Suprapubic skin (tissue), 4 donors: Measurements from ENCODE around the gene RAD23A. TPM values are rescaled to one million over a fixed set of nuclear protein-coding genes. Genes with fewer than 3 reads are reported as not detected.

Experiments used
- DNase-seq, 2 donors: peaks; one replicate each; pipeline ENCODE4 v3.0.0-alpha.2; 2019; ENCODE audit warnings: low spot score in 2 of 2
- H3K27ac ChIP-seq: fragments of 200-600 bp; sonication (generic); one replicate; pipeline ENCODE4 v1.5.1; 2019
- H3K27me3 ChIP-seq: fragments of 200-600 bp; sonication (generic); one replicate; pipeline ENCODE4 v1.5.1; 2019
- H3K36me3 ChIP-seq: fragments of 200-600 bp; sonication (generic); one replicate; pipeline ENCODE4 v1.5.1; 2019
- H3K4me1 ChIP-seq: fragments of 200-600 bp; sonication (generic); one replicate; pipeline ENCODE4 v1.5.1; 2019
- H3K4me3 ChIP-seq: fragments of 200-600 bp; sonication (generic); one replicate; pipeline ENCODE4 v1.5.1; 2019; ENCODE audit warnings: mild to moderate bottlenecking
- H3K9me3 ChIP-seq: fragments of 200-600 bp; sonication (generic); one replicate; pipeline ENCODE4 v1.5.1; 2019
- EP300 ChIP-seq: sonication (generic); formaldehyde crosslinking; IDR thresholded peaks from one replicate; pipeline ENCODE4 v1.6.1; 2017; ENCODE audit warnings: antibody characterized with exemption
- POLR2A ChIP-seq, 2 donors: fragments of 450-650 bp; IDR thresholded peaks; one replicate each; pipeline ENCODE4 v1.6.1; 2017; ENCODE audit warnings: antibody characterized with exemption in 2 of 2, mild to moderate bottlenecking in 2 of 2, moderate library complexity in 2 of 2
- POLR2AphosphoS5 ChIP-seq, 3 donors: sonication (generic); formaldehyde crosslinking; IDR thresholded peaks; one replicate each; pipeline ENCODE4 v1.6.1; 2017; ENCODE audit warnings: antibody characterized with exemption in 3 of 3
- WGBS: methylation state at CpG from one replicate; pipeline ENCODE4 v1.1.5; 2018; 5-methylcytosine and 5-hydroxymethylcytosine counted together
- total RNA-seq, 4 donors: library from RNA; depleted of rRNA; stranded (reverse); fragments of >200 nt; gene quantifications; one replicate each; pipeline ENCODE4 v1.1.0, GENCODE V29; 2016
- TF ChIP-seq, protein P1 (sequence below), 2 donors: fragments of 200-600 bp in 1 of 2; fragments of 450-650 bp in 1 of 2; sonication (generic) in 1 of 2; IDR thresholded peaks; one replicate each; pipeline ENCODE4 v1.5.1; 2016 to 2019; ENCODE audit warnings: antibody characterized with exemption in 2 of 2, mild to moderate bottlenecking in 1 of 2, moderate library complexity in 1 of 2

The RAD23A gene
- total RNA-seq, 4 donors from 2014 or later: 95.4 to 120 (median 109) TPM

DNA sequence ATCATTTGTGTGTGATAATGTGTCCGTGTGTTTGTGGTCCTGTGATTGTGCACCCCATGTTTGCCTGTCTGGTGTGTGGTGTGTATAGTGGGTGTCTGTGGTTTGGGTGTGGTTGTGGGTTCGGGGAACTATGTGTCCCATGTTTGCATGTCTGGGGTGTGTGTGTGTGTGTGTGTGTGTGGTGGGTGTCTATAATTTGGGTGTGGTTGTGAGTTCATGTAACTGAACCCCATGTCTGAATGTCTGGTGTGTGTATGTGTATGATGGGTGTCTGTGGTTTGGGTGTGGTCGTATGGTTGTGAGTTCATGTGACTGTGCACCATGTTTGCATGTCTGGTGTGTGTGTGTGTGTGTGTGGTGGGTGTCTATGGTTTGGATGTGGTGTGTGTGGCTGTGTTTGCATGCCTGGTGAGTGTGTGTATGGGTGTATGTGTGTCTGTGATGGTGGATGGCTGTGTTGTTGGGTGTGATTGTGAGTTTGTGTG is 38.5 kb downstream of the RAD23A start:
- Histone ChIP-seq H3K27ac (peak overlapping the region; percentile 78), H3K27me3 (no peaks in the 10 kb centered on the region), H3K4me3 (no peak overlapping the region), H3K36me3 (no peaks in the 10 kb centered on the region), H3K9me3 (no peaks in the 10 kb centered on the region), H3K4me1 (peaks cover 24% of the 10 kb centered on the region)
- no peak for DNase-seq
- WGBS: 72% methylated on average over 3 of the region's 3 CpGs
- TF ChIP-seq, protein P1, sequence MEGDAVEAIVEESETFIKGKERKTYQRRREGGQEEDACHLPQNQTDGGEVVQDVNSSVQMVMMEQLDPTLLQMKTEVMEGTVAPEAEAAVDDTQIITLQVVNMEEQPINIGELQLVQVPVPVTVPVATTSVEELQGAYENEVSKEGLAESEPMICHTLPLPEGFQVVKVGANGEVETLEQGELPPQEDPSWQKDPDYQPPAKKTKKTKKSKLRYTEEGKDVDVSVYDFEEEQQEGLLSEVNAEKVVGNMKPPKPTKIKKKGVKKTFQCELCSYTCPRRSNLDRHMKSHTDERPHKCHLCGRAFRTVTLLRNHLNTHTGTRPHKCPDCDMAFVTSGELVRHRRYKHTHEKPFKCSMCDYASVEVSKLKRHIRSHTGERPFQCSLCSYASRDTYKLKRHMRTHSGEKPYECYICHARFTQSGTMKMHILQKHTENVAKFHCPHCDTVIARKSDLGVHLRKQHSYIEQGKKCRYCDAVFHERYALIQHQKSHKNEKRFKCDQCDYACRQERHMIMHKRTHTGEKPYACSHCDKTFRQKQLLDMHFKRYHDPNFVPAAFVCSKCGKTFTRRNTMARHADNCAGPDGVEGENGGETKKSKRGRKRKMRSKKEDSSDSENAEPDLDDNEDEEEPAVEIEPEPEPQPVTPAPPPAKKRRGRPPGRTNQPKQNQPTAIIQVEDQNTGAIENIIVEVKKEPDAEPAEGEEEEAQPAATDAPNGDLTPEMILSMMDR (IDR thresholded peaks at IDR 0.05): no peak
- TF ChIP-seq POLR2AphosphoS5 (IDR thresholded peaks at IDR 0.05) (no peak), EP300 (no peak), POLR2A (IDR thresholded peaks at IDR 0.05) (no peak)

DNA sequence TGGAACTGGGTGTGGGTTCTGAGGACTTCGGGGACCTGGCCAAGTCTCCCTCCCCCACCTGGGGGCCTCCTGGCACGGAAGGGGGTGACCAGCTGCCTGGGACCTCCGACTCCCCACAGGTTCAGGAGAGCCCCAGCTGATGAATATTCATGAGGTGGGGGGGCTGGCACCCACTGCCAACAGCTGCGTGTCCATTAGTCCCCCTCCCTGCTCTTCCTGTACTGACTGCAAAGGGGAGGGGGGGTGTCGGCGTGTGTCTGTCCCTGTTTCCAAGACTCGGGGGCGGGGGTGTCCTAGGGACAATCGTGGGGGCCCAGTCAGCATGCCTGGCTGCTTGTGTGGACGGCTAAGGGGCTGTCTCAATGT is 39.0 kb downstream of the RAD23A start:
- 33% methylated on average over 10 of the region's 10 CpGs for WGBS
- no peaks in the 10 kb centered on the region for H3K27me3 ChIP-seq
- H3K27ac ChIP-seq: peak overlapping the region; percentile 78
- H3K36me3 ChIP-seq: no peaks in the 10 kb centered on the region
- TF ChIP-seq, protein P1 (IDR thresholded peaks at IDR 0.05): no peak
- TF ChIP-seq POLR2AphosphoS5 (IDR thresholded peaks at IDR 0.05) (no peak), EP300 (no peak), POLR2A (IDR thresholded peaks at IDR 0.05) (no peak)
- peaks cover 24% of the 10 kb centered on the region for H3K4me1 ChIP-seq
- DNase-seq: peak in 1 of 2 donors; percentile 70
- no peak overlapping the region for H3K4me3 ChIP-seq
- no peaks in the 10 kb centered on the region for H3K9me3 ChIP-seq

DNA sequence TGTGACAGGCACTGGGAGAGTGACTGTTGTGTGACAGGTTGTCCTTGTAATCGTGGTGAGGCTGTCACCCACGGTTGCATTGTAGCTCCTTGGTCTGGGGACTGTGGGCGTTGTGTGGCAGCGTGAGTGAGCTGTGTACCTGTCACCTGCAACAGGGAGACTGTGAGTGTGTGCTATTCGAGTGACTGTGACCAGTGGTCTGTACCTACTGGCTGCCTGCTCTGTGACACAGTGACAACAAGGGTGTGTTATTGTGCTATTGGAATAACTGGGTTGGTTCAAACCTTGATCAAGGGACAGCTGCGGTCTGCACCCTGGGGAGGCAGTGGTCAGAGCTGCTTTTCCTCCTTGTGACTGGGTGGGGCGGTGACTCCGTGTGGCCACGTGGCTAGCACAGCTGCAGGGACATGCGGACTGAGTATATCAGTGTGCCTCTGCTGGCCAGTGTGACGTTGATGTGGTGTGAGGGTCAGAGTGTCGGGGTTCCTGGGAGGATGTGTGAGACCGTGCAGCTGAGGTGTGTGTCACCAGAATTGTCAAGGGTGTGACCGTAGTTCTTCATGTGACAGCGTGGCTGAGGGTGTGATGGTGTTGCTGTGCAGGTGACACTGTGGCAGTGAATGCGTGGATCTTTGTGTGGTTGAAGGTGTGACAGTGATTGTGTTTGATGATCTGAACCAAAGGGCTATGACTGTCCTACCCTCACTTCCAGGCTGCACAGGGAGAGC is 39.6 kb downstream of the RAD23A start:
- TF ChIP-seq POLR2AphosphoS5 (IDR thresholded peaks at IDR 0.05) (no peak), POLR2A (IDR thresholded peaks at IDR 0.05) (no peak), EP300 (no peak)
- TF ChIP-seq, protein P1 (IDR thresholded peaks at IDR 0.05): no peak
- DNase-seq: peak; percentile 86 to 93
- 55% methylated on average over 13 of the region's 16 CpGs for WGBS
- Histone ChIP-seq H3K4me3 (no peak overlapping the region), H3K36me3 (no peaks in the 10 kb centered on the region), H3K9me3 (no peaks in the 10 kb centered on the region), H3K27ac (peak overlapping the region; percentile 78), H3K27me3 (no peaks in the 10 kb centered on the region), H3K4me1 (peaks cover 24% of the 10 kb centered on the region)

DNA sequence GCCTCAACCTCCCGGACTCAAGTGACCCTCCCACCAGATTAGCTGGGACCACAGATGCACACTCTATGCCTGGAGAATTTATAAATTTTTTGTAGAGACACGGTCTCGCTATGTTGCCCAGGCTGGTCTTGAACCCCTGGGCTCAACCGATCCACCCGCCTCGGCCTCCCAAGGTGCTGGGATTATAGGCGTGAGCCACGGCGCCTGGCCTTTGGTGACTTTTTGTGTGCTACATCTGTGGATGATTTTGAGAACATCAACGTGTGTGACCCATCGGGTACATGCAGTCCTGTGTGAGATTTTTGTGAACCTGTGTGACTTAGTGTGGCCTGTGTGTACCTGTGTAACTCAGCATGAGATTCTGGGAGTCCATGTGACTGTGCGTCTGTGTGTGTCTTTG is 41.1 kb downstream of the RAD23A start:
- H3K4me1 ChIP-seq: peaks cover 24% of the 10 kb centered on the region
- TF ChIP-seq, protein P1 (IDR thresholded peaks at IDR 0.05): no peak
- no peak for TF ChIP-seq POLR2A (IDR thresholded peaks at IDR 0.05)
- TF ChIP-seq EP300: no peak
- TF ChIP-seq POLR2AphosphoS5 (IDR thresholded peaks at IDR 0.05): no peak
- DNase-seq: no peak
- H3K27me3 ChIP-seq: no peaks in the 10 kb centered on the region
- WGBS: 97% methylated on average over 12 of the region's 12 CpGs
- H3K4me3 ChIP-seq: no peak overlapping the region
- no peaks in the 10 kb centered on the region for H3K9me3 ChIP-seq
- no peak overlapping the region for H3K27ac ChIP-seq
- H3K36me3 ChIP-seq: no peaks in the 10 kb centered on the region

DNA sequence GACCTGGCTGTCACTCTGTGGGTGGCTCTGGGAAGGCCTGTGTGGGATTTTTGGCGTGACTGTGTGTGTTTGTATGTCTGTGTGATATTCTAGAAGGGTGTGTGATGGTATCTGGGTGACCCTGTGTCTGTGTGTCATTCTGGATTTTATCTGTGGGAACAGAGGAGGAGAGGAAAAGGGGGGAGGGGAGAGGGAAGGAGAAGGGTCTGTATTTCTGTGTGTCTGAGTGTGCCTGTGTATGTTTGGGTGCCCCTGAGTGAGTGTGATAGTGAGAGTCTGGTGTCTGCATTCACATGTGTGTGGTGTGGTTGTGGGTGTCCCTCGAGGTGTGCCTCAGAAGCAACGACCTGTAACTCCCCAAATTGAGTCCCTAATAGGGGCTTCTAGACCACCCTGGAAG is 41.5 kb downstream of the RAD23A start:
- H3K4me3 ChIP-seq: no peak overlapping the region
- 84% methylated on average over 3 of the region's 3 CpGs for WGBS
- H3K36me3 ChIP-seq: no peaks in the 10 kb centered on the region
- H3K4me1 ChIP-seq: peaks cover 24% of the 10 kb centered on the region
- no peaks in the 10 kb centered on the region for H3K9me3 ChIP-seq
- DNase-seq: no peak
- TF ChIP-seq, protein P1 (IDR thresholded peaks at IDR 0.05): no peak
- TF ChIP-seq POLR2A (IDR thresholded peaks at IDR 0.05) (no peak), POLR2AphosphoS5 (IDR thresholded peaks at IDR 0.05) (no peak), EP300 (no peak)
- no peaks in the 10 kb centered on the region for H3K27me3 ChIP-seq
- no peak overlapping the region for H3K27ac ChIP-seq
